Measurements from ENCODE around the gene ATMIN.

GRCh38 chr16:81060576-81061306 is 25.1 kb downstream of the ATMIN start:
- TF ChIP-seq CTCF (IDR thresholded peaks at IDR 0.05) (no peak), EZH2phosphoT487 (IDR thresholded peaks at IDR 0.05) (no peak), EZH2 (IDR thresholded peaks at IDR 0.05) (no peak)

All from neural progenitor cell (in vitro differentiated cells).